ENCODE results near the gene HLA-C. TPM values are rescaled to one million over a fixed set of nuclear protein-coding genes. Genes with fewer than 3 reads are reported as not detected.
A peak's percentile ranks its signal among the peaks of the same experiment; 100 is the strongest.
"Not testable (repeated sequence)": the region's sequence is repeated elsewhere in the genome, so short reads cannot be mapped to it uniquely, and the experiment has no call there.

The HLA-C gene
- total RNA-seq, 2 experiments from 2014 or later, result 833 to 860 TPM

- H3K36me3 Mint-ChIP-seq (ENCODE audit: low read depth), result peaks cover 42% of the 10 kb centered on the region
- DNase-seq, result no peak
- H3K4me1 Mint-ChIP-seq (ENCODE audit: low read depth), result peaks cover 34% of the 10 kb centered on the region
Observed at GRCh38 chr6:31268369-31268765, 3.5 kb downstream of the HLA-C start.

GRCh38 chr6:31267651-31268368, 4.1 kb downstream of the HLA-C start:
- intact Hi-C loops (cut with micrococcal nuclease), result loop anchor here (2.0 kb wide), 1 partner anchor 85 kb away; no protein-coding TSS in a partner anchor
- Mint-ChIP-seq H3K27me3 (no peaks in the 10 kb centered on the region), H3K27ac (peak overlapping the region; percentile 64), H3K4me3 (peak overlapping the region; percentile 11), H3K9me3 (peaks cover 8% of the 10 kb centered on the region), H3K36me3 (ENCODE audit: low read depth) (peaks cover 42% of the 10 kb centered on the region), H3K4me1 (ENCODE audit: low read depth) (peaks cover 31% of the 10 kb centered on the region)
- ChIA-PET POLR2A (interaction anchor here (0.7 to 2.8 kb wide), 5 partner anchors 71 to 497 kb away, joined by 3 to 48 read pairs (median 3); no protein-coding TSS in a partner anchor), CTCF (interaction anchor here (0.6 kb wide), 1 partner anchor 82 kb away, joined by 3 read pairs; no protein-coding TSS in a partner anchor)
- no peak for TF ChIP-seq CTCF (IDR thresholded peaks at IDR 0.05)
- DNase-seq (peak; percentile 23), ATAC-seq (no peak)

More at GRCh38 chr6:31268369-31268765, 3.5 kb downstream of the HLA-C start:
- no peak for ATAC-seq
- POLR2A ChIA-PET, result interaction anchor here (0.7 to 2.8 kb wide), 7 partner anchors 63 to 109 kb away, joined by 3 to 48 read pairs (median 5); no protein-coding TSS in a partner anchor
- Mint-ChIP-seq H3K27ac (peak overlapping the region; percentile 64), H3K27me3 (no peaks in the 10 kb centered on the region), H3K9me3 (peaks cover 6% of the 10 kb centered on the region), H3K4me3 (peak overlapping the region; percentile 34)
- intact Hi-C loops (cut with micrococcal nuclease), result no loop called here
- CTCF ChIA-PET, result interaction anchor here (0.9 to 1.7 kb wide), 2 partner anchors 16 to 99 kb away, joined by 3 to 7 read pairs; no protein-coding TSS in a partner anchor
- no peak for TF ChIP-seq CTCF (IDR thresholded peaks at IDR 0.05)

- ChIA-PET CTCF (no interaction called here), POLR2A (interaction anchor here (0.7 kb wide), 1 partner anchor 496 kb away, joined by 3 read pairs; no protein-coding TSS in a partner anchor)
- ATAC-seq (no peak), DNase-seq (no peak)
- H3K4me3 Mint-ChIP-seq, result no peak overlapping the region
- peak overlapping the region; percentile 64 for H3K27ac Mint-ChIP-seq
- intact Hi-C loops (cut with micrococcal nuclease), result loop anchor here (2.0 kb wide), 1 partner anchor 86 kb away; no protein-coding TSS in a partner anchor
- TF ChIP-seq CTCF (IDR thresholded peaks at IDR 0.05), result no peak
- peaks cover 17% of the 10 kb centered on the region for H3K9me3 Mint-ChIP-seq
- H3K36me3 Mint-ChIP-seq (ENCODE audit: low read depth), result peaks cover 39% of the 10 kb centered on the region
- H3K27me3 Mint-ChIP-seq, result no peaks in the 10 kb centered on the region
- H3K4me1 Mint-ChIP-seq (ENCODE audit: low read depth), result peaks cover 31% of the 10 kb centered on the region
Observed at GRCh38 chr6:31266567-31267360, 5.1 kb downstream of the HLA-C start.

- H3K27ac Mint-ChIP-seq, result no peak overlapping the region
- H3K4me3 Mint-ChIP-seq, result no peak overlapping the region
- intact Hi-C loops (cut with micrococcal nuclease), result loop anchor here (2.0 kb wide), 1 partner anchor 87 kb away; no protein-coding TSS in a partner anchor
- peaks cover 36% of the 10 kb centered on the region for H3K4me1 Mint-ChIP-seq (ENCODE audit: low read depth)
- peaks cover 35% of the 10 kb centered on the region for H3K36me3 Mint-ChIP-seq (ENCODE audit: low read depth)
- ATAC-seq (no peak), DNase-seq (no peak)
- ChIA-PET POLR2A (no interaction called here), CTCF (interaction anchor here (1.1 kb wide), 1 partner anchor 57 kb away, joined by 3 read pairs; no protein-coding TSS in a partner anchor)
- H3K27me3 Mint-ChIP-seq, result no peaks in the 10 kb centered on the region
- peaks cover 23% of the 10 kb centered on the region for H3K9me3 Mint-ChIP-seq
- no peak for TF ChIP-seq CTCF (IDR thresholded peaks at IDR 0.05)
Observed at GRCh38 chr6:31265926-31266325, 6.0 kb downstream of the HLA-C start.

GRCh38 chr6:31263346-31263933, 8.5 kb downstream of the HLA-C start:
- H3K4me3 Mint-ChIP-seq; H3K27ac Mint-ChIP-seq; intact Hi-C loops (cut with micrococcal nuclease); CTCF ChIA-PET; H3K27me3 Mint-ChIP-seq; DNase-seq; ATAC-seq; POLR2A ChIA-PET: not testable (repeated sequence)
- Mint-ChIP-seq H3K4me1 (ENCODE audit: low read depth) (peaks cover 31% of the 10 kb centered on the region), H3K36me3 (ENCODE audit: low read depth) (peaks cover 12% of the 10 kb centered on the region), H3K9me3 (peaks cover 24% of the 10 kb centered on the region)

GRCh38 chr6:31259995-31260394, 11.9 kb downstream of the HLA-C start:
- H3K27me3 Mint-ChIP-seq; H3K4me3 Mint-ChIP-seq; H3K36me3 Mint-ChIP-seq (ENCODE audit: low read depth); POLR2A ChIA-PET; CTCF ChIA-PET; H3K27ac Mint-ChIP-seq; intact Hi-C loops (cut with micrococcal nuclease): not testable (repeated sequence)
- peaks cover 24% of the 10 kb centered on the region for H3K9me3 Mint-ChIP-seq
- DNase-seq (peak; percentile 49), ATAC-seq (peak; percentile 24)
- H3K4me1 Mint-ChIP-seq (ENCODE audit: low read depth), result peaks cover 17% of the 10 kb centered on the region
